ENCODE data around the gene CDKN1A.

DNA sequence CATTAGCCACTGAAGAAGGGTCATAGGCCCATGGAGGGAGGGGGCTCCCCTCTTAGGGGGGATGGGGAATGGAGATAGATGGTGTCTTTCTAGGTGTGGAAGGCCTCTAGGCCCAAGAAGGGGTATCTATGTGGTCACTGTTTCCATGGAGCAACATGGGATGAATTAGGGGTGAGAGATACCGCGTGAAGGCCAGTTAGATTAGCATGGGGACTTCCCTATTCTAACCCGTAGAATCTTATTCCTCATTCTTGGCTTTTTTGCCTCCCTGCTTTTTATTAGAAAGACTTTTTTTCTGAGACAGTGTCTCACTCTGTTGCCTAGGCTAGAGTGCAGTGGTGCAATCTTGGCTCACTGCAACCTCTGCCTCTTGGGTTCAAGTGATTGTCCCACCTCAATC, 22.3 kb downstream of the CDKN1A start:
- TF ChIP-seq L3MBTL2 (conservative IDR thresholded peaks at IDR 0.05): no peak
- no peak for TF ChIP-seq FOXM1 (IDR thresholded peaks at IDR 0.05; ENCODE audit: borderline replicate concordance)
- TF ChIP-seq, protein P1, sequence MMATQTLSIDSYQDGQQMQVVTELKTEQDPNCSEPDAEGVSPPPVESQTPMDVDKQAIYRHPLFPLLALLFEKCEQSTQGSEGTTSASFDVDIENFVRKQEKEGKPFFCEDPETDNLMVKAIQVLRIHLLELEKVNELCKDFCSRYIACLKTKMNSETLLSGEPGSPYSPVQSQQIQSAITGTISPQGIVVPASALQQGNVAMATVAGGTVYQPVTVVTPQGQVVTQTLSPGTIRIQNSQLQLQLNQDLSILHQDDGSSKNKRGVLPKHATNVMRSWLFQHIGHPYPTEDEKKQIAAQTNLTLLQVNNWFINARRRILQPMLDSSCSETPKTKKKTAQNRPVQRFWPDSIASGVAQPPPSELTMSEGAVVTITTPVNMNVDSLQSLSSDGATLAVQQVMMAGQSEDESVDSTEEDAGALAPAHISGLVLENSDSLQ (IDR thresholded peaks at IDR 0.05): no peak
- TF ChIP-seq SUZ12 (IDR thresholded peaks at IDR 0.05): no peak
- no peak for TF ChIP-seq SP1 (IDR thresholded peaks at IDR 0.05)
- TF ChIP-seq FOXA1 (IDR thresholded peaks at IDR 0.05): no peak
- no peak for TF ChIP-seq ARNT (IDR thresholded peaks at IDR 0.05)
- TF ChIP-seq BHLHE40 (IDR thresholded peaks at IDR 0.05; ENCODE audit: borderline replicate concordance): no peak
- no peak for TF ChIP-seq NFRKB (IDR thresholded peaks at IDR 0.05)
- TF ChIP-seq HDGF (IDR thresholded peaks at IDR 0.05; ENCODE audit: borderline replicate concordance): no peak
- no peak for TF ChIP-seq TARDBP (IDR thresholded peaks at IDR 0.05)
- no peak for TF ChIP-seq LEF1 (IDR thresholded peaks at IDR 0.05; ENCODE audit: borderline replicate concordance)
- no peak for TF ChIP-seq ELF4 (IDR thresholded peaks at IDR 0.05)
